GM18502 (cell line): ENCODE measurements around the gene CES1.
"Not testable (repeated sequence)": the region's sequence is repeated elsewhere in the genome, so short reads cannot be mapped to it uniquely, and the experiment has no call there.

ENCODE experiments used
- ATAC-seq: cut with Tn5 transposase; IDR thresholded peaks from one replicate; pipeline ENCODE4 v1.9.1; 2021; ENCODE audit warnings: mild to moderate bottlenecking; ENCODE audit not compliant: unreplicated experiment, poor library complexity

CES1 gene

DNA sequence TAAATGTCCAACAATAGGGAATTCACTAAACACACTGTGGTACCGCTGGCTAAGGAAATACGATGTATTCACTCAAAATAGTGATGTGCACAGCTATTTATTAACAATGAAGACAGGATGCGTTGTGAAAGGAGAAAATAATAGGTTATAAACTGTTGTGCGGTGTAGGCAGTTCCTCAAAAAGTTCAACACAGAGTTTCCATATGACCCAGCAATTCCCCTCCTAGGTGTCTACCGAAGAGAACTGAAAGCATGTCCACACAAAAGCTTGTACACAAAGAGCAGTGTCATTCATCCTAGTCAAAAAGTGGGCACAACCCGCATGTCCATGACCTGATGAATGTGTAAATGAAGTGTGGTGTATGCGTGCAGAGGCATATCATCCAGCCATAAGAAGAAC, 1.2 kb upstream of the CES1 start:
- ATAC-seq: peak; percentile 91

DNA sequence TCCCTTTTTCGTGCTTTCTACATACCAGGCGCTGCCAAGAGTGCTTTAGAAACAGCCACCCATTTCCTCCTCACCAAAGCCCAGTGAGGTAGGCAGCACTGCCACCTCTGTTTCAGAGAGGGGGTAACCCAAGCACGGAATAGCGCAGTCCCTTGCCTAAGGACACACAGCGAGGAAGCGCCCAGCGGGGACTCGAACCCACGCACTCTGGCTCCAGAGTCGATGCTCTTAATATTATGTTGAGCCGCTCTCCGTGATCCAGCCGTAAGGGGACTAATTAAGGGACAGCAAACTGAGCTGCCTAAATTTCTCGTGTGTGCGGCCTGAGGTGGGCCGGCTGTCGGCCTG, 497 bp downstream of the CES1 start:
- no peak for ATAC-seq

DNA sequence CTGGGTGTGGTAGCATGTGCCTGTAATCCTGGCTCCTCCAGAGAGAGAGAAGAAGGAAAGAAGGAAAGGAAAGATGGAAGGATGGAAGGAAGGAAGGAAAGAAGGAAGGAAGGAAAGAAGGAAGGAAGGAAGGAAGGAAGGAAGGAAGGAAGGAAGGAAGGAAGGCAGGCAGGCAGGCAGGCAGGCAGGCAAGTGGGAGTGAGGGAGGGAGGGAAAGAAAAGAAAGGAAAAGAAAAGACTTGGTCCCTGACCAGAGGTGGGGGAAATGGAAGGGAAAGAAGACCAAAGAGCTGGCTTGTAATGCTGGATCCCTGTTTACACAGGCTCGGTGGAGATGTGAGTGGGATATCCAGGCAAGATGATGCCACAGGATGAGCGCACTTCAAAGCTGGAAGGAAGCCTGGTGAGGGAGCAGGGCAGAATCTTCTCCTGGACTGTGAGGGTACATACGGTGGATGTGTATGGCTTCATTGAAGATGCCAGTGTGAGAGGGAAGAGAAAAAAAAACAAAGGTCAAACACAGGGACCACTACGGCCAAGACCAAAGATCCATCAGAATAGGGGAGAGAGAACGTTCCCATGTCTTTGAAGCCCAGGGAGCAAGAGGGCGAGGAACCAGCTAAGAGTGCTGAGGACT, 2.1 kb downstream of the CES1 start:
- no peak for ATAC-seq

DNA sequence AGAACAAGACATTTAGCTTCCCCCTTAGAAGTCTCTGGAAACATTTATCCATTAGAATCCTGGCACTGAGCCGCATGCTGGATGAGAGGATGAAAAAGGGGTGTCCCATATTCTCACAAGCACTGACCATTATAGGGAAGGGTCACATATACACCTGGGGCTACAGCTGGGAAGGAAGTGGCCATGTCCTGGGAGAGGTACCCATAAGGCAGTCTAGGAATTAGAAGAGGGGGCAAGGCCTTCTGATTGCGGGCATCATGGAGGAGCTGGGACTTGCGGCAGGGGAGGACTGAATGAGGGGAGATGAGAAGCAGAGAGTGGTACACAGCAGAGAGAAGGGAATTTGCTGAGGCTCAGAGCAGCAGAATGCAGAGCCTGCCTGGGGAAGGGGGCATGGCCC, 3.7 kb downstream of the CES1 start:
- not testable (repeated sequence) for ATAC-seq

DNA sequence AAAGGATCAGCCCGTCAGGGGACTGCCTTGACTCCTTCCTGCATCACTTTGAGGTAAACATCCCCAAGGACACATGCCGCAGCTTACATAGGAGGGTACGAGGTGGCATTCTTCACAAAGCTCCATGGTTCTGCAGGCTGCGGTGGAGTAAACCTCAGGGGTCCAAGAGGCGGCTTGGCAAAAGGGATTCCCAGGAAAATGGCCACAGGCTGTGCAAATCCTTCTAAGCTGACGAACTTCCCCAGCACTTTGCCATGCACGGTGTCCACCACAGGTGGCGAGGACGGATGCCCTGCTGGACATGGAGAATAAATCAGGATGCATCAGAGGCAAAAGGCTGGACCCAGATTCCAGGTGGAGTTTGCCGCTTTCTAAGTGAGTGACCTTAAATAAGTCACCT, 4.2 kb downstream of the CES1 start:
- ATAC-seq: no peak

DNA sequence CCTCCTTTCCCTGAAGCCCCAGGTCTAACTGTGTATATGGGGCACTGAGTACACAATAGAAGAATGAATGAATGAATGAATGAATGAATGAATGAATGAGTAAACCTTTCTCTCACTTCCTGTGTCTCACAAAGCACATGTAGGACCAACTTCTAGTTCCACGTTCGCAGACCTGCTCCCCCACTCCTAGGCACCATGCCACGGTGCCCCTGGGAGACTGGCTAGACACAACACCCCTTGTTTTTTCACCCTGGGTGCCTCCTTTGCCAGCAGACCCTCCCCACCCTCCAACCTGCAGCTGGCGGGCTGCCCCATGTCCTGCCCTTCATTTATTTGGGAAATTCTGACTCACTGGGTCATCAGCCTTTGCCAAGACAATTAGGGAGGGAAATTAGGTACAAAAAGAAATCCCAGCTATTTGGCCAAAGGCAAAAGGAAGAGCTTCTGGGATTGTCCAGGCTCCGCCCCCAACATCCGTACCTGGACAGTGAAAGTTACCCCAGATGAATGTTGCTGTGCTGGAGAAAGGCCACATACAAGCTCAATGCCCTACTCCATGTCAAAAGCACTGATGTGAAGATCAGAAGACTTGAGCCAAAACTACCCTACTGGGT, 7.7 kb downstream of the CES1 start:
- no peak for ATAC-seq

DNA sequence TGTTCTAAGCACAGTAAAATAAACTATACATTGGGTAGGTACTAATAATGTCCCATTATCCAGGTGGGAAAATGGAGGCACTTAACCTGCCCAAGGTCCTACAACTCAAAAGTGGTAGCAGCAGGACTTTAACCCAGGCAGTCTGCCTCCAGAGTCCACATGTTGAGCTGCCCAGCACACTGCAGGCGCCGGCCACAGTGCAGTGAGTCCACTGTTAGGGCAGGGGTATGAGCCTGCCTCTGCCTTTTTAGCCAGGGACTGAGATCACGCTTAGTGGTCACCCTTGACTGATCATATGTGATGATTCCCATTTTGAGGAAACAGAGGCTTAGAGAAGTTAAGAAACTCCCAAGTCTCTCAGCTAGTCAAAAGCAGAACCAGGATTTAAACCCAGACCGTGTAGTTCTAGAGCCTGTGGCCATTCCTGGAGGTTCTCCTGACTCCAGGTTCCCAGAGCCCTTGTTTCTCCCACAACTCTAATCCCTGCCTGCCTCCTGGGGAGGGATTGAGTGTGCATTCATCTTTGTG, 8.4 kb downstream of the CES1 start:
- no peak for ATAC-seq

DNA sequence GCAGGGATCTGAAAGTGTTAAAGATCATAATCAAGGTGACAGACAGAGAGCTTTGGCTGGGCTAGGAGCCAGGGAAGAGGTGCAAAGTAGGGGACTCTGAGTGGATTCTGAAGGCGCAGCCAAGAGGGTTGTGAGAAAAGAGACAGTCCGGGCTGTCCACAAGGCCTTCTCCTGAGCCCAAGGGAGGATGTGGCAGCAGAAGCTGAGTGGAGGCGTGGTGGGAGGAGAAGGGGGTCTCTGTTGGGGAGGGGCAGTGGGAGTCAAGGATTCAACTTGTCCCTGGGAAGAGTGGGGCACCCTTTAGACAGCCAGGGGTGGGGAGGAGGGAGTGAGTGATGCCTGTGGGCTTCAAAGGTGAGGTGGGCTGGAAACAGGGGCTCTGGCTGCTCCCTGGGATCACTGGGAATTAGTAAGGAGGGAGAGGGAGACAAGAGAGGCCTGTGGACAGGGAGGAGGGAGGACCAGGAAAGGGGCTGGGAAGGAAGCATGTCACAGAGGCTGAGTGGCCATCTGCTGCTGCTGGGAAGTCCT, 10.6 kb downstream of the CES1 start:
- ATAC-seq: no peak

DNA sequence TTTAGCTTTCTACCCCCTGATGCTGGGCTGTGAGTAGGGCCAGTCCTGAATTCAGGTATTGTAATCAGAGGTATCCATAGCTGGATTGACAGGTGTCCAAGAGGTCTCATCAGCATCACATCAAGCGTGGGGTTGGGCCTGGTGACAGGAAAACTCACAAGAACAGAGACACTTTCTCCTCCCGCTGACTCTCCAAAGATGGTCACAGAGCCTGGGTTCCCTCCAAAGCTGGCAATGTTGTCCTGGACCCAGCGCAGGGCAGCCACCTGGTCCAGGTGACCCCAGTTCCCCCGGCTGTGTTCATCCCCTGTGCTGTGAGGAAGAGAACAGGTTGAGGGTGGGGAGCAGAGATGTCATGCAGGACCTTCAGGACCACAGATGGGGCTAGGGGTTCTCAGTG, 11.7 kb downstream of the CES1 start:
- no peak for ATAC-seq

DNA sequence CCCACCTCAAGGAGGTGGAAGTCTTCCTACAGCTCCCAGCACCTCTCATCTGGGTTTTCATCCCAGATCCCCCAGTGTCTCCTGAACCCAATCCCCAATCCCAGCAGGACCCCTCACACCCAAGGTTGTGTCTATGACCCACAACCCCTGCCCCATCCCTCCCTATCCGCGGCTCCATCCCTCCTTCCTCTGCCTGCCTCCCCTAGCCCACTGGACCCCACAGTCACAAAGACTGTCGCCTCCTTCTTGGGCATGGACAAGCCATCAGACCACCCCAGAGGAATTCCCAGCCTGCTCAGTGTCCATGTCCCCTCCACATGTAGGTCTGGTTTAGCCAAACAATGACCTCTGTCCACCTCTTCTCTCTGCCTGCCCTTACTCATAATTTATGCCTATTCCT, 12.3 kb downstream of the CES1 start:
- no peak for ATAC-seq

DNA sequence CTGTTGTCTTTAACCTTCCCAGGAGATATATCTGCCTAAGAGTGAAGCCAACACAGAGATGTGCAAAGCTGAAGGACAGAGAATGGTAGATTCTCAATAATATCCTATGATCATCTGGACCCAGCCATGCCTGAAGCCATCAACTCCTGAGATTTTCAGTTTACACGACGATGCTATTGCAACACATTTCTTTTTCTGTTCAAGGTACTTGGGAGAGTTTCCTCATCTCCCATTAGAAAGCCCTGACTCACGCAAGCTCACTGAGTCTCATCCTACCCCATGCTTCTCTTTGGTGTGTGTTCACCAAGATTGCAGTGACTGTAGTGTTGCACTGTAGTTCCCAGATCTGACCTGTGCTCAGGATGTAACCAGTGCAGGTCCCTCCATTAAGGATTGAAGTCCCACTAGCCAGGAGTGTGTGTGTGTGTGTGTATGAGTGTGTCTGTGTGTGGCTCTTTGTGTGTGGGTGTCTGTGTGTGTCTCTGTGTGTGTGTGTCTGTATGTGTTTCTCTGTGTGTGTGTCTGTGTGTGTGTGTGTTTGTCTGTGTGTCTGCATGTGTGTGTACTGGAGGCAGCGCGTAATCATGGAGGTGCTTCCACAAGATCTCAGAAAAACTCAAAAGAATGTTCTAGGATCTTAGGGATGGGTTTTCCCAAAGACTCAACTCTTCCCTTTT, 15.5 kb downstream of the CES1 start:
- ATAC-seq: no peak

DNA sequence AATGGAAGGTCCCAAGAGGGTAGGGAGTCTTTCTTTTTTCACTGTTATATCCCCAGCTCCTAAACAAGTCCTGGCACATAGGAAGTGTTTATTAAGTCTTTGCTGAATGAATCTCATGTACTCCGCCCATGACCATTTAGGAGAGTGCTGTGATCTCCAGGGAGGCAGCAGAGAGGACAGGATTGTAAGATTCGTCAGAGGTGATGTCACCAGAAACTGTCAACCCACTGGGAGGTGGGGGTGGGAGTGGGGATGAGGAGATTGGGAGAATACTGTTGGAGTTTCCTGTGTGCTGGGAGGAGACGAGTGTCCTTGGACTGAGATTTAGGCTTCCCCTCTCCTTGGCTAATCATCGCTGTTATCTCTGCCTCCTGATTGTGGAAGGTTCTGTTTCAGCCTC, 16.7 kb downstream of the CES1 start:
- ATAC-seq: not testable (repeated sequence)

DNA sequence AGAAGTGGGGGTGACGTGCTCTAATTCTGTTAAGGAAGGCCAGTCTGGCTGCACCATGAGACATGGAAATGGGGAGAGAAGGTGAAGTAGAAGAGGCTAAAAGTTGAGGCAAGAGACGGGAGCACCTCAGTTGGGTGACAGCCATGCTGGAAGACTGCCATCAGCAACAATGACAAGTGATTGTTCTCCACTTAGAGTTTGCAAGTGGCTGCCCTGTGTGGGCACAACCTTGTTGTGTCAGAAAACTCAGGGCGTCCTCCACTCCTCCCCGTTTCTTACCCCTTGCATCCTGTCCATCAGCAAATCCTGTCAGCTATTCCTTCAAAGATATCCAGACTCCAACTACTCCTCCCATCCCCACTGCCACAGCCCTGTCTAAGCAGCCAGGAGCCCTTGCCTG, 17.6 kb downstream of the CES1 start:
- no peak for ATAC-seq

DNA sequence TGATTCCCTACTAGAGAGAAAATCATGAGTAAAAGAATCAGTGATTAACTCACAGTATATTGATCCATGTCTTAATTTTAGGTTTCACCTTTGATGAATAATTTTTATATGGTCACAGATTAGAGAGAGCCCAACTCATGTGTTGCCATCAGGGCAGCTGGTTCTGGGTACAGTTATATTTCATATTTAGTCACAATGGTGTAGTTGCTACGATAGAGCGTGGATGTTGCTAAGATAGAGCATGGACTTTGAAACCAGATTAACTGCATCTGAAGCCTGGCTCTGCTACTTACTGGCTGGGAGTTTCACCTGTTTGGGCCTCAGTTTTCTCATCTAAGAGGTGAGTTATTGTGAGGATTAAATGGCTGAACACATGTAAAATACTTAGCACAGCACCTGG, 18.7 kb downstream of the CES1 start:
- ATAC-seq: not testable (repeated sequence)

DNA sequence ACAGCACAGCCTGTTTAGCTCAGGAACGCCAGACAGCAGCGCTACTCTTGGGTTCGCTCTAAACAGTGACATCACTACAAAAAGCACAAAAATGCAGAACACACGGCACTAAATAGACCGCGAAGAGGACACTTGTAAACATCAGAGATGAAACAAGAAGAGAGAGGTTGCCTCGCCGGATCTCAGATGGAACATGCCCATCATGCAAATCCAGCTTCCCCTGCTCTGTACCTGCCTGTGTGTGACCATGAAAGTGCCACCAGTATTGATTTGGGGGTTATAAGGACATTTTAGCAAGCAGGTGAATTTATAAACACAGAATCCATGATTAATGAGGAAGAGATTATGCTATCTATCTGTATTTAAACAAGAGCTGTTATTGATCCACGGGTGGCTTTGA, 19.2 kb downstream of the CES1 start:
- not testable (repeated sequence) for ATAC-seq

DNA sequence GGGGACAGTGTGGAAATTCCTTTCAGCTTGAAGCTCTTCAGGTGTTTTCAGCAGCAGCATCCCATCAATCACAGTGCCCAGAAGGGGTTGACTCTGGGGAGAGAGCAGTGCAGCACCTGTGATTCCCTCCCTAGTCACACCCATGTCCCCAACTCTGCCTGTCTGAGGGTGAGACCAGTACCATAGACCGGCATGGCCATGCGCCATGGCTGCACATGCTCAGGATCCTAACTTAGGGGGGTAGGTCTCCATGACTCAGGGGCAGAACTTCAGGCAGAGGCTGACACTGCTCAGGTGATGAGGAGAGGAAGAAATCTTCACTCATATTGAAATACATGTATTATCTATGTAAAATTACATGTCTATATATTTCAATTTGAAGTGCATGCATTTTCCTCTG, 19.9 kb downstream of the CES1 start:
- no peak for ATAC-seq

DNA sequence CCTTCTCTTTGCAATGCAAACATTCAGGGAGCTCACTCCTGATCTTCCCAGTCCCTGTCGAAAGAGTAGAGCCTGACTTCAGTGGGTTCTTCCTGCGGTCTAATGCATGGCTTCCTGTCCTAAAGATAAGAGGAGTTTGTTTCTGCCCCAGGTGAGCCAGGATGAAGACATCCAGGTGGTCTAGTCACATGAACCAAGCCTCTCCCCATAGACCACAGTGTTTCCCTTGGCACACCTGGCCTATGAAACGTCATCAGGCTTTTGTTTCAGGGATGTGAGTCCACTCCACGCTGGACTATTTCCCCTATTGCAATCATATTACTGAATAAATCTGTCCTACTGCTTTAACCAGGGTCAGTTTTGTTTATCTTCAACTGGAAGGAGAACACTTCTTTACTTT, 21.1 kb downstream of the CES1 start:
- ATAC-seq: no peak

DNA sequence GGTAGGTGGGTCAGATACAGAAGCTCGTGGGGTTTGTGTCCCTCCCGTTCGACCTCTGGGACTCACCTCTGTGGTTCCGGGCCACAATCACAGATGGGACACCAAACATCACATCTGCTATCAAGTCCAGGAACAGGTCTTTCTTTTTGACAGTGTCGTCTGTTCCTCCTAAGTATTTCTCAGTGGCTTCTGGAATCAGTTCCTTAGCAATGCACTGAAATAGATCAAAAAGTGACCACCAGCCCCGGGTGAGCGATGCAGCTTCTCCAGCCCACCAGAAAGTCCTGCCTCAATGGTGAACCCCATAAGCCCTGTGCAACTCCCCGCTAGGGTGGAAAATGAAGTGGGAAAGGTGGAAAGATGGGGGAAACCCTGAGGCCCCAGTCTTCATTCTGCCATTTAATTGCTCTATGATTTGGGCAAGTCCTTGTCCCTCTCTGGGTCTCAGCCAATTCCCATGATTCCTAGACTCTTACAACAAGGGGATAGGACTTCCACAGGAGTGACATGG, 22.4 kb downstream of the CES1 start:
- ATAC-seq: no peak

DNA sequence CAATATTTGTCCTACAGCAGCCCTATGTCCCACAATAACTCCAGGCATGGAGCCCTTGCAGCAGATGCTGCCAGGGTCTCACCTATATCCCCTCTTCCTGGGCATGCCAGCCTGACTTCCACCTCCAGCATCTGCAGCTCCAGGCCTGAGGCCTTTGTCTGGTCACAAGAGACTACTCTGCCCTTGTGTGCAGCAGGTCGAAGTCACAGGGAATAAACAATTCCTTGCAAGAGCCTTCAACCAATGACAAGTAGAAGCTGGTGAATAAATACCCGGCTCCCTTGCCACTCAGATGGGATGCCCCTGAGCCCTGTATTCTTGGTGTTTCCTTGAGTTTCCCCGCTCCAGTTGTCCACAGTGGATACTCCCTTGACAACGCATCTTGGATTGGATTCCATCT, 23.0 kb downstream of the CES1 start:
- ATAC-seq: no peak

DNA sequence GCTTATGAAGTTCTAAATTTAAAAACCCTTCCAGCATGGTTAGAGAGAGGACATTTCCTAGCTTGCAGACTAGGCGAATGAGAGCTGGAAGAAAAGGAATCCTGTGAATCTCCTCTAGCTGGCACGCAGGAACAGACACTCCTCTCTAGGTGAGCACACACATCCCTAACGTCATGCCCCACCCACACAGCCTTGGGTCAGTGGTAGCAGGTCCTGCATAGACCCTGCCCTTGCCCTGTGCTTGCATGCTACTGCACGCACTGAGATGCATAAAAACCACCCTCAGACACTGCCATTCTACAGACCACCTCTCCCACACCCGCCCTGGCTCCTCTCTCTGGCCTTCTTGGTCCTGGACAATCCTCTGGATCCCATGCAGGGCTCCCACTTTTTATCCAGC, 23.5 kb downstream of the CES1 start:
- no peak for ATAC-seq

DNA sequence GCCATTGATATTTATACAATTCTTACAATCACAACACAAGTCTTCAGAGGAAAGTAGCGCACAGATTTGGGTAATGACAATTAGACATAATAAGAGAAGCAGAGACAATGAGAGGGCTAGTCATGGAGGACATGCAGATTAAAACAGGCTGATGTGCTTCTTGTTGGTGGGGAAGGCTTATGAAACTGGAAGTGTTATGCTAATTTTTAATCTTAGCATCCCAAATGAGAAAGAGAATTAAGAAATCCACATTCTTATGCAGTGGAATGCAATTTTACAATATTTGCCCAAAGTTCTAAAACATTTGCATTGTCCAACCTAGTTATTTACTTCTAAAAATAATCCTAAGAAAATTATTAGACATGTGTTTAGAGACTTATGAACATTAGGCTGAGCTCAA, 24.6 kb downstream of the CES1 start:
- ATAC-seq: not testable (repeated sequence)
